Dedifferentiated amniotic fluid mesenchymal stem cell (primary cell): ENCODE measurements around the gene PI4K2B.
A peak's percentile ranks its signal among the peaks of the same experiment; 100 is the strongest.
"Not testable (repeated sequence)": the region's sequence is repeated elsewhere in the genome, so short reads cannot be mapped to it uniquely, and the experiment has no call there.

Source experiments
- DNase-seq: peaks from one replicate; pipeline ENCODE4 v3.0.0-alpha.2; 2016; ENCODE audit errors: extremely low spot score

PI4K2B gene

DNA sequence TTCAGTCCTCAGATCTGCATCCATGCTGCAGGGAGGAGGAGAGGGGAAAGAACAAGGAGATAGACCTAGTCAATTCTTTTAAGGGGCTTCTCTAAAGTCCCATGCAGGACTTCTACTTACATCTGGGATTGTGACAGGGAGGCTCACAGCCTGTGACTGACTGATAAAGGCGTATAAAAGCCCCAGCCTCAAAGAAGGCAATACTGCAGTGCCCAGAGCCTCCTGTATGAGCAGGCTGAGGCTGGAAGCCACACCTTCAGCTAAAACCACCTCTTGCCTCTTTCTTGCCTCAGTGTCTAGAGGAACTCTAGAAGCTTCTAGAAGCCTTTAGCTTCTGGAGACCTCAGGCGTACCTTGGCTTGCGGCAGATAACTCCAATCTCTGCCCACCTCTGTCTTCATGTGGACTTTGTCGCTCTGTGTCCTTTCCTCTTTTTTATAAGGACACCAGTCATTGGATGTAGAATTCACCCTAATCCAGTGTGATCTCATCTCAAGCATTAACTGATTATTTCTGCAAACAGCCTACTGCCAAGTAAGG lies 72.8 kb downstream of the PI4K2B start:
- DNase-seq: no peak

DNA sequence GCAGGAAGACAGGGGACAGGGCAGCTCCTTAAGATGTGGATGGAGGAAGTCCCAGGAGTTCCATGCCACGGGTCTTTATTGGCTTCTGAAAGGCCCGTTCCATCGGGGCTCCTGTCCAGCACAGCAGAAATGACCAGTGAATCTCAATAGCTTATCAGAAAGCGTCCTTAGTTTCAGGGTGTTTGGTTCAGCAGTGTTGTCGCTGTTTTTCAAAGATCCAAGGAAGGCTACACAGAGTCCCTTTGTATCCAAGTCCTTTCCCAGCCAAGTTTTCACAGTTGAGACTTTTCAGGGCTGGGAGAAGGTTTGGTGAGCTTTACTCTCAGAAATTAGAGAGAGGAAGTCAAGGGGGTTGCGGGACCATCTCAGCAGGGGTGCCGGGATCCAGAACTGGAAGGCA lies 73.8 kb downstream of the PI4K2B start:
- DNase-seq: no peak

DNA sequence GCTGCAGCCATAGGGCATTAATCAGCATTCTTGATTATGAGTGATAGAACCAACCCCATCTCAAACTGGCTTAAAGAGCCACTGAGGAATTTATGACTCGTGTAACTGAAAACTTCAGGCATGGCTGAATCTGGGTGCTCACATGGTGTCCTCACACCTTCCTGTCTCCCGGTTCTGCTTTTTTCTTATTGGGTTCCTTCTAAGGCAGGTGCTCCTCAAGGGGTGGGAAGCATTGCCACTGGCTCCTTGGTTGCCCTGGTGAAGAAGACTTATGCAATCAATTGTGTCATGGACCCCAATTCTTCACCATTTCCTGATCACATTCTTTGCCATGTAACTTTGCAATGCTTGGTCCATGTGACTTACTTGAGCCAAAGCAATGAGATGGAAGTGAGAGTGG lies 74.5 kb downstream of the PI4K2B start:
- DNase-seq: no peak

DNA sequence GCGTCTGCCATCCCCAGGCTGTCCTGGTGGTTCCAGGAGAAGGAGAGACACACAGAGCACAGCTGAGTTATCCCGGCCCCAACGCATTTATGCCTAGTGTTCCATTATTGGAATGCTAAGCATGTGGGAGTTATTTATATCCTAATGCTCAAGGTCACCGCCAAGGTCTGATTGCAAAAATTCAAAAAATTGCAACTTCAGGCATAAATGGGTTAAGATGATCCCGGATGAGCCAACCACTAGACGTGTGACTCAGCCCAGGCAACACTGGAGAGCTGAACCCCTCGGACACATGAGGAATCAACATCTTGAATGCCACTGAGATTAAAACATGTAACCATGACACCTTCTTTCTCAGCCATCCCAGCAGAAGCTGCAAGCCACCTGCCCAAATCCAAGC lies 74.9 kb downstream of the PI4K2B start:
- no peak for DNase-seq

DNA sequence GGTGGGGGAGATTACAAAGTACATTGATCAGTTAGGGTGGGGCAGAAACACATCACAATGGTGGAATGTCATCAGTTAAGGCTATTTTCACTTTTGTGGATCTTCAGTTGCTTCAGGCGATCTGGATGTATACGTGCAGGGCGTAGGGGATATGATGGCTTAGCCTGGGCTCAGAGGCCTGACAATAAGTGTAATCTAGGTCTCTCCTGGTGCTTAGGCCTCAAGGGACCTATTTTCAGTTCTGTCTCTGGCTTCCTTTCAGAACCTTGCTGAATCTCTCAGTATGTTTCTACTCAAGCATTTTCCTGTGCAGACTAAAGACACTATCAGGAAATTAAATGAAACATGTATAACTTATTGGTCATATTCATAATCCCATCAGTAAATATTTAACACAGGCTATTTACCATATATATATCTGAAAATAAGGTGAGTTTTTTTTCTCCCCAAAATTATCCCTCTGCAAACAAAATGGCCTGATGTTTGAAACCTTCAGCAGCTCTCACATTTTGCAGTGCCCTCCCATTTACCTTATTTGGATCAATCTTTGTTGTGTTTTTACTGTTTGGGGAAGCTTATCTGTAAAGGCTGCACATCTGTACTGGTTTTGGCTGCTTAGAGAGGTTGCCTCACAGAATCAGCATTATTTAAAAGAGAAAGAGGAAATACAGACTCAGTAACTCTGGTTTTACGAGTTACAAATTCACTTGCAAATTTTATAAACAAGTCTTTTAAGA lies 76.4 kb downstream of the PI4K2B start:
- no peak for DNase-seq

DNA sequence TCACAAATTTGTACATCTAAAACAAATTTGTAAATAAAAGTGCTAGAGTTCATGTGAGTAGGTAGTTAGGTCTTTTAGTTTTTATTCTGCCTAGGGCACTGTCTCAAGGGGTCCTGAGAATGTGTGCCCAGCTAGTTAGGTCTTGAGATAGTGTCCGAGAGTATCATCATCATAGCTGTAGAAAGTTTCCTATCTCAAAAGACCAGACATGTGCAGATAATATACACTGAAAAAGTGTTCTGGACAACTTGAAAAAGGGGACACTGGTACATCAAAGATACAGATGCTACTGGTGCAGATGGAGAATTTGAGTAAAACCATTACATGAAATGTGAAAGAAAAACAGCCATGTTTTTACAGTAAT lies 77.0 kb downstream of the PI4K2B start:
- no peak for DNase-seq

DNA sequence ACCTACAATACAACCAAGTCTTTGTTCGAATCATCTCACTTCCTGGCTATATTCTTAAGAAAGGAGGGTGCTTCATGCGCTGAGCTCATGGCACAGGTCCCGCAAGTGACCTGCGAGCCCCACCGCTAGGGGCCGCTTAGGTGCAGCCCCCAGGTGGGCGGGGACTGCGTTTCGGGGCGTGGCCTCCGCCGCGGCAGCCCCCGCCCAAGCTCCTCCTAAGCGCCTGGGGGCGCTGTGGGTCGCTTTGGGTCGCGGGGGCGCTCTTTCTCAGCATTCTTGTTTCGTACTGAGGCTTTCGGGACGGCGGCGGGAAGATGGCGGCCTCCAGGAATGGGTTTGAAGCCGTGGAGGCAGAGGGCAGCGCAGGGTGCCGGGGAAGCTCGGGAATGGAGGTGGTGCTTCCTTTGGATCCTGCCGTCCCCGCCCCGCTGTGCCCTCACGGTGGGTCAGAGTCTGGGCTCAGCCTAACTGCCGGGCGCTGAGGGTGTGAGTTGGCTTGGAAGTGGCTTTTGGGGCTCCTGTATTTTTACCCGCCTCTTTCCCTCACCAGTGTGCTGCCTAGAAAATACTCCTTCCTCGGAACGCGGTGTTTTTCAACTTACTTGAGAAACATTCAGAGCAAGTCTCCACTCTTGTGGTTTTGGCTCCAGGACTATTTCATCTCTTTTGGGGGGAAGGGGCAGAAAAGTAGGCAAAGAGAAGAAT lies 78.8 kb downstream of the PI4K2B start, which contains the start of gene ZCCHC4:
ZCCHC4 (plus strand) TSS at position 279 of the 705 bp plus-strand sequence; CDS start at position 315, 36 bp downstream.
- peak; percentile 87 for DNase-seq

DNA sequence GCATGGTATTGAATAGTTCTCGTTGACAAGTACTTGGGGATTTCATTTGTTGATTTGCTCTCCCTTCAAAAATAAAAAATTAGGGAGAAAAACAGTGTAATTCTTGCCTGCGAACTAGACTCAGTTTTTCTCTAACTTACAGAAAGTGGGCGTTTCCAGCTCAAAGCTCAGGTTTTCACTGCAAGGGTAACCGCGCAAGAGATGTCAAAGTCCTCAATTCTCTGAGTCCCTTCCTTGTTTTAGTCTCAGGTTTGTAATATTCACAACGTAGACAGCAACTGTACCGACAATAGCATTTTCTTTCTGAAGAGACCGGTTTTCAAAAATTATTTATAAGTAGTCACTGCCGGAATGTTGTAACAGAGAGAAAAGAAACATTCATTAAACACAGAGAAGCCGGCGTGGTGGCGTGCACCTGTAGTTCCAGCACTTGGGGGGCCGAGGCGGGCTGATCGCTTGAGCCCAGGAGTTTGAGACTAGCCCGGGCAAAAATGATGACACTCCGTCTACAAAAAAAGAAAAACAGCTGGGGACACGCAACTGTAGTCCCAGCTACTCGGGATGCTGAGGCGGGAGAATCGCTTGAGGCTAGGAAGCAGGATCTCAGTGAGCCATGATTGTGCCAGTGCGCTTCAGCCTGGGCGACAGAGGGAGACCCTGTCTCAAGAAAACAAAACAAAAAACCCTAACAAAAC lies 79.5 kb downstream of the PI4K2B start:
- no peak for DNase-seq

DNA sequence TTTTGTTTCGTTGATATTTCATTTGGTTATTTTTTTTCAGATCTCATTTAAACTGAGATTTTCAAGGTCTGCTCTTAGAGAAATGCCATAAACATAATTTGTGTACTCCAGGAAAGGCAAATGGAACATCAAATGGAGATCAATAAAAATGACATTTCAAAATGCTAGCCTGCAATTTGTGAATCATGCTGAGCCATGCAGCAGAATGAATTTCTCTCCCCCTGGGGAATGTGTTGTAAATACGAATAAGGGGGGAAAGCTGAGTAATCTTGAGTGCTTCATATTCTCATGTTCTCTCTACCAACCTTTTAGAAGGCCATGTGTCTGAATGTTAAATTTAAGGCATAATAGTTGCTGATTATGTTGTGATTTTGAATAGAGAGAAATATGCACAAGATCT lies 86.5 kb downstream of the PI4K2B start:
- no peak for DNase-seq

DNA sequence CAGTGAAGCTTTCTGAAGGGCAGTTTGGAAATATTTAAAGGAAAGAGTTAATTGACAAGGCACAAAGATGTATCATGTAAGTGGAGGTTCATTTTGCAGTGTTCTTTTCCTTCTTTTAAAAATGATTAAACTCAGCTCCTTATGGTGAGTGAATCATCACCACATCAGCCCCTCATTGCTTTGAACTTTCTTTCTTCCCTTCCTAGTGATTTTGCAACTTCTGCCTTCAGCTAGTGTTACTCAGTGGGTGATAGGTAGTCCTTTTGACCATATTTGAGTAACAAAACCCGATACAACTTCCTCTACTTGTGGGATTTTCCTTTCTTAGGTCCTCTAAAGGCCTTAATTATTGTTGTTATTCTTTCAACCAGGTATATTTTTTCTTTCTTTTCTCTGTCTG lies 86.9 kb downstream of the PI4K2B start:
- DNase-seq: no peak

DNA sequence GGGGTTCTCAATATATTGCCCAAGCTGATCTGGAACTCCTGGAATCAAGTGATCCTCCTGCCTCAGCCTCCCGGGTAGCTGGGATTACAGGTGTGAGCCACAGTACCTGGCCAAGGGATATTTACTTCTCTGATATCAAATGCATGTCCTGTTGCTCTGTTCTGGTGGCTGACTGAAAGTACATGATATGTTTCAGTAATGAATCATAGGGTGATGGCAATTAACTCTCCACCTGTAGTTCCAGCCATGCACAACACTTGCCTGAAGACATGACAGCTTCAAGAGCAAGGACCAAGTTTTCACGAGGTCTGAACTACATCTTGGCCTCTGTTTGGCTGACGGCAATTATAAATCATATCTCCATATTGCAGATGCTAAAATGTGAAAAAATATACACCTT lies 87.9 kb downstream of the PI4K2B start:
- DNase-seq: no peak

DNA sequence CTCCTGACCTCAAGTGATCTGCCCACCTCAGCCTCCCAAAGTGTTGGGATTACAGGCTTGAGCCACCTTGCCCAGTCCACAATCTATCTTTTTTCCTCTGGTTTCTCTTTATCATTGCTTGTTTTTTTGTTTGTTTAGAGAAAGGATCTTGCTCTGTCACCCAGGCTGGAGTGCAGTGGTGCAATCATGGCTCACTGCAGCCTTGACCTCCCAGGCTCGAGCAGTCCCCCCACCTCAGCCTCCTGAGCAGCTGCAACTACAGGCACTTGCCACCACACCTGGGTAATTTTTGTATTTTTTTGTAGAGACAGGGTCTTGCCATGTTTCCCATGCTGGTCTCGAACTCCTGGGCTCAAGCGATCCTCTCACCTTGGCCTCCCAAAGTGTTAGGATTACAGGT lies 94.6 kb downstream of the PI4K2B start:
- DNase-seq: not testable (repeated sequence)
